H9 (cell line): ENCODE data around the gene METTL26. TPM values are rescaled to one million over a fixed set of nuclear protein-coding genes. Genes with fewer than 3 reads are reported as not detected.

Experiments used
- DNase-seq: peaks from one replicate; pipeline ENCODE4 v3.0.0-alpha.2; 2017
- H2AFZ ChIP-seq: one replicate; pipeline ENCODE4 v1.6.1; 2013; ENCODE audit warnings: mild to moderate bottlenecking, low read length, control low read depth, moderate library complexity
- H2AK5ac ChIP-seq: 2 replicates; pipeline ENCODE4 v1.6.1; 2013; ENCODE audit warnings: low read length, control low read depth, mixed read lengths; ENCODE audit not compliant: insufficient read length
- H2BK120ac ChIP-seq: one replicate; pipeline ENCODE4 v1.6.1; 2013; ENCODE audit warnings: low read depth, mild to moderate bottlenecking, low read length, control low read depth, inconsistent platforms; ENCODE audit not compliant: poor library complexity, severe bottlenecking
- H2BK12ac ChIP-seq: 2 replicates; pipeline ENCODE4 v1.6.1; 2013; ENCODE audit warnings: low read length, control low read depth, mixed read lengths, low read depth; ENCODE audit not compliant: insufficient read length
- H2BK15ac ChIP-seq: 2 replicates; pipeline ENCODE4 v1.6.1; 2013; ENCODE audit warnings: low read depth, low read length, control low read depth
- H2BK20ac ChIP-seq: one replicate; pipeline ENCODE4 v1.6.1; 2013; ENCODE audit warnings: low read depth, mild to moderate bottlenecking, low read length, control low read depth, inconsistent platforms; ENCODE audit not compliant: poor library complexity, severe bottlenecking
- H2BK5ac ChIP-seq: 2 replicates; pipeline ENCODE4 v1.6.1; 2013; ENCODE audit warnings: low read length, control low read depth, mixed read lengths; ENCODE audit not compliant: insufficient read length
- H3K14ac ChIP-seq: 2 replicates; pipeline ENCODE4 v1.6.1; 2013; ENCODE audit warnings: low read length, control low read depth; ENCODE audit not compliant: insufficient read depth
- H3K18ac ChIP-seq: 2 replicates; pipeline ENCODE4 v1.6.1; 2013; ENCODE audit warnings: low read depth, mild to moderate bottlenecking, mixed read lengths, low read length, control low read depth; ENCODE audit not compliant: insufficient read length
- H3K23ac ChIP-seq: 2 replicates; pipeline ENCODE4 v1.6.1; 2013; ENCODE audit warnings: low read length, control low read depth, mixed read lengths, low read depth; ENCODE audit not compliant: insufficient read length
- H3K23me2 ChIP-seq: 2 replicates; pipeline ENCODE4 v1.6.1; 2013; ENCODE audit warnings: low read depth, mild to moderate bottlenecking, mixed read lengths, low read length, control low read depth; ENCODE audit not compliant: insufficient read length, poor library complexity, severe bottlenecking
- H3K27ac ChIP-seq: 2 replicates; pipeline ENCODE4 v1.5.1; 2013; ENCODE audit warnings: low read length, control low read depth, mixed read lengths, low read depth; ENCODE audit not compliant: insufficient read length
- H3K27me3 ChIP-seq: 2 replicates; pipeline ENCODE4 v1.6.1; 2013; ENCODE audit warnings: low read length, control low read depth, inconsistent platforms; ENCODE audit not compliant: insufficient read depth
- H3K4ac ChIP-seq: 2 replicates; pipeline ENCODE4 v1.6.1; 2013; ENCODE audit warnings: low read depth, mild to moderate bottlenecking, control low read depth, inconsistent platforms, low read length, moderate library complexity
- H3K4me1 ChIP-seq: 2 replicates; pipeline ENCODE4 v1.6.1; 2013; ENCODE audit warnings: low read length, control low read depth, inconsistent platforms; ENCODE audit not compliant: insufficient read depth
- H3K4me2 ChIP-seq: 2 replicates; pipeline ENCODE4 v1.6.1; 2013; ENCODE audit warnings: low read length, control low read depth, mixed read lengths; ENCODE audit not compliant: insufficient read length, insufficient read depth
- H3K56ac ChIP-seq: 2 replicates; pipeline ENCODE4 v1.6.1; 2013; ENCODE audit warnings: low read depth, mild to moderate bottlenecking, mixed read lengths, low read length, control low read depth; ENCODE audit not compliant: insufficient read length
- H3K79me1 ChIP-seq: 2 replicates; pipeline ENCODE4 v1.6.1; 2013; ENCODE audit warnings: low read depth, mild to moderate bottlenecking, moderate library complexity, low read length, control low read depth, inconsistent platforms; ENCODE audit not compliant: insufficient read depth, poor library complexity, severe bottlenecking
- H3K79me2 ChIP-seq: 2 replicates; pipeline ENCODE4 v1.6.1; 2013; ENCODE audit warnings: low read length, control low read depth, inconsistent platforms; ENCODE audit not compliant: insufficient read depth
- H3K9ac ChIP-seq: 2 replicates; pipeline ENCODE4 v1.6.1; 2013; ENCODE audit warnings: low read length, control low read depth, mixed read lengths; ENCODE audit not compliant: insufficient read length; ENCODE audit errors: extremely low read depth
- H3K9me3 ChIP-seq: one replicate; pipeline ENCODE4 v1.6.1; 2013; ENCODE audit warnings: low read depth, low read length, inconsistent platforms; ENCODE audit not compliant: control insufficient read depth
- H3T11ph ChIP-seq: one replicate; pipeline ENCODE4 v1.6.1; 2013; ENCODE audit warnings: mild to moderate bottlenecking, low read length, control low read depth, inconsistent platforms
- H4K20me1 ChIP-seq: one replicate; pipeline ENCODE4 v1.6.1; 2013; ENCODE audit not compliant: control insufficient read depth, insufficient read length, insufficient read depth
- H4K5ac ChIP-seq: 2 replicates; pipeline ENCODE4 v1.6.1; 2013; ENCODE audit warnings: low read depth, mild to moderate bottlenecking, mixed read lengths, low read length, control low read depth; ENCODE audit not compliant: insufficient read length
- H4K8ac ChIP-seq: replicated peaks from 2 replicates; pipeline ENCODE4 v1.6.1; 2013; ENCODE audit warnings: low read length, control low read depth, mixed read lengths, low read depth; ENCODE audit not compliant: insufficient read length
- H4K91ac ChIP-seq: 2 replicates; pipeline ENCODE4 v1.6.1; 2013; ENCODE audit warnings: low read depth, mild to moderate bottlenecking, moderate library complexity, mixed read lengths, low read length, control low read depth; ENCODE audit not compliant: insufficient read length
- H3K27ac Mint-ChIP-seq, 3 experiments: 2 replicates in 2 of 3; 3 replicates in 1 of 3; pipeline ENCODE4 v1.8.0; 2020 to 2021; ENCODE audit warnings: mixed read lengths in 3 of 3, mild to moderate bottlenecking in 1 of 3, moderate library complexity in 1 of 3
- H3K27me3 Mint-ChIP-seq: 2 replicates; pipeline ENCODE4 v1.8.0; 2021; ENCODE audit warnings: low read depth, mild to moderate bottlenecking, moderate library complexity, mixed read lengths
- H3K36me3 Mint-ChIP-seq, 3 experiments: 2 replicates in 2 of 3; 3 replicates in 1 of 3; pipeline ENCODE4 v1.8.0; 2020 to 2021; ENCODE audit warnings: low read depth in 3 of 3, mixed read lengths in 3 of 3; ENCODE audit not compliant: insufficient read depth in 1 of 3
- H3K4me1 Mint-ChIP-seq, 2 experiments: 2 replicates each; pipeline ENCODE4 v1.8.0; 2020; ENCODE audit warnings: mixed read lengths in 2 of 2
- H3K4me3 Mint-ChIP-seq, 2 experiments: 2 replicates in 1 of 2; 3 replicates in 1 of 2; pipeline ENCODE4 v1.8.0; 2020 to 2021; ENCODE audit warnings: mild to moderate bottlenecking in 2 of 2, mixed read lengths in 2 of 2, moderate library complexity in 1 of 2
- H3K9me3 Mint-ChIP-seq, 2 experiments: 2 replicates in 1 of 2; 3 replicates in 1 of 2; pipeline ENCODE4 v1.8.0; 2020; ENCODE audit warnings: mild to moderate bottlenecking in 2 of 2, mixed read lengths in 2 of 2, moderate library complexity in 1 of 2
- WGBS: extraction: QIAGEN DNeasy Blood & Tissue Kit; methylation state at CpG from one replicate; pipeline ENCODE4 v1.1.7; 2013; ENCODE audit warnings: missing lambda C conversion rate, low lambda C conversion rate, mixed read lengths; ENCODE audit not compliant: insufficient read length; ENCODE audit errors: extremely low coverage; 5-methylcytosine and 5-hydroxymethylcytosine counted together
- total RNA-seq: library from RNA; stranded (reverse); gene quantifications from 2 replicates; pipeline ENCODE4 v1.2.1, GENCODE V29; 2021
- TF ChIP-seq, protein P1 (sequence below): fragments of 200-600 bp; sonication (generic); conservative IDR thresholded peaks from 3 replicates; pipeline ENCODE4 v1.8.0; 2021; ENCODE audit warnings: antibody characterized with exemption, mild to moderate bottlenecking

METTL26 gene
- total RNA-seq, 1 experiment from 2014 or later, result 108 TPM

DNA sequence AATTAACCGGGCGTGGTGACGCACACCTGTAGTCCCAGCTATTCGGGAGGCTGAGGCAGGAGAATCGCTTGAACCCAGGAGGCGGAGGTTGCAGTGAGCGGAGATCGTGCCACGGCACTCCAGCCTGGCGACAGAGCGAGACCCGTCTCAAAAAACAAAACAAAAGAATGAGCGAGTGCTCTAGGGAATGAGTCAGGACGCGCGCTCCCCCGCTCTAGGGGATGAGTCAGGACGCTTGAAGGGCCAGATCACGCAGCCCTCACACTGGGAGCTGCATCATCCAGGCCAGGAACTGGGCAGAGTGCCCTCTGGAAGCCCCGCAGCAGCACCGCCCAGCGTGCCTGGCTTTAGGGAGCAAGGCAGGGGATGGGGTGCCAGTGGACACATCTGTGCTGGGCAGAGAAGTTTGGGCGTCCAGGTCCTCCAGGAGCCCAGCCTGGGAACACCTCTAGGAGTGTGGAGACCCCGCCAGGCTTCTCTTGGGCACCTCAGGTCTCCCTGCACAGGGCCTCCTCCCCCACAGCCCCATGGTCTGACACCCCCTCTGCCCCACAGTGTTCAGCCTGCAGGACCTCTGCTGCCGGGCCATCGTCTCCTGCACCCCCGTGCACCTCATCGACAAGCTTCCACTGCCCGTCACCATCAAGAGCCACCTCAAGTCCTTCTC lies 9.2 kb downstream of the METTL26 start:
- Histone ChIP-seq H2BK12ac (no peak overlapping the region), H2BK5ac (no peak overlapping the region), H4K8ac (no peak overlapping the region), H3K4me2 (no peak overlapping the region), H3K9me3 (no peaks in the 10 kb centered on the region), H2BK20ac (no peak overlapping the region), H3K27me3 (no peaks in the 10 kb centered on the region), H2BK15ac (no peak overlapping the region), H3T11ph (no peak overlapping the region), H3K79me1 (no peaks in the 10 kb centered on the region), H3K79me2 (no peaks in the 10 kb centered on the region), H3K14ac (no peak overlapping the region; the same call in 1 of the 2 replicates), H3K18ac (no peak overlapping the region), H4K5ac (no peak overlapping the region), H3K4me1 (no peaks in the 10 kb centered on the region; the same call in 1 of the 2 replicates), H4K20me1 (no peaks in the 10 kb centered on the region), H2AFZ (no peak overlapping the region), H3K9ac (no peak overlapping the region), H3K4ac (no peak overlapping the region), H3K27ac (no peak overlapping the region), H3K23me2 (peaks cover 8% of the 10 kb centered on the region), H2BK120ac (no peak overlapping the region), H4K91ac (no peak overlapping the region), H3K23ac (no peak overlapping the region), H2AK5ac (no peak overlapping the region), H3K56ac (no peak overlapping the region)
- peak; percentile 36 for DNase-seq
- Mint-ChIP-seq H3K4me3 (no peak overlapping the region), H3K27me3 (no peaks in the 10 kb centered on the region), H3K4me1 (peaks cover 16 to 48% of the 10 kb centered on the region in 2 experiments), H3K27ac (peak overlapping the region in 1 of 3 experiments; percentile 49; a peak in 1 of 7 replicates), H3K9me3 (no peaks in the 10 kb centered on the region), H3K36me3 (peaks cover 0 to 10% (median 0%) of the 10 kb centered on the region in 3 experiments; a peak in 3 of 7 replicates)
- no CpG with 5 or more reads among the region's 29 CpGs for WGBS
- TF ChIP-seq, protein P1, sequence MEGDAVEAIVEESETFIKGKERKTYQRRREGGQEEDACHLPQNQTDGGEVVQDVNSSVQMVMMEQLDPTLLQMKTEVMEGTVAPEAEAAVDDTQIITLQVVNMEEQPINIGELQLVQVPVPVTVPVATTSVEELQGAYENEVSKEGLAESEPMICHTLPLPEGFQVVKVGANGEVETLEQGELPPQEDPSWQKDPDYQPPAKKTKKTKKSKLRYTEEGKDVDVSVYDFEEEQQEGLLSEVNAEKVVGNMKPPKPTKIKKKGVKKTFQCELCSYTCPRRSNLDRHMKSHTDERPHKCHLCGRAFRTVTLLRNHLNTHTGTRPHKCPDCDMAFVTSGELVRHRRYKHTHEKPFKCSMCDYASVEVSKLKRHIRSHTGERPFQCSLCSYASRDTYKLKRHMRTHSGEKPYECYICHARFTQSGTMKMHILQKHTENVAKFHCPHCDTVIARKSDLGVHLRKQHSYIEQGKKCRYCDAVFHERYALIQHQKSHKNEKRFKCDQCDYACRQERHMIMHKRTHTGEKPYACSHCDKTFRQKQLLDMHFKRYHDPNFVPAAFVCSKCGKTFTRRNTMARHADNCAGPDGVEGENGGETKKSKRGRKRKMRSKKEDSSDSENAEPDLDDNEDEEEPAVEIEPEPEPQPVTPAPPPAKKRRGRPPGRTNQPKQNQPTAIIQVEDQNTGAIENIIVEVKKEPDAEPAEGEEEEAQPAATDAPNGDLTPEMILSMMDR, result no peak
